Stimulated activated CD8-positive, alpha-beta memory T cell treated with anti-CD3 and anti-CD28 coated beads, Interleukin-12 subunit alpha, Interleukin-12 subunit beta, amount 100 ng/mL, for 1 hour (primary cell): ENCODE data around the gene IGFBP7.
"Not testable (repeated sequence)": the region's sequence is repeated elsewhere in the genome, so short reads cannot be mapped to it uniquely, and the experiment has no call there.

Source experiments
- DNase-seq: peaks from one replicate; pipeline ENCODE4 v3.0.0-alpha.2; 2020; ENCODE audit warnings: low read depth

IGFBP7 gene

GRCh38 chr4:57070461-57070860, 39.7 kb downstream of the IGFBP7 start:
- DNase-seq = no peak

GRCh38 chr4:57068237-57068981, 41.8 kb downstream of the IGFBP7 start:
- no peak for DNase-seq

- DNase-seq = no peak
Observed at GRCh38 chr4:57065730-57066482, 44.3 kb downstream of the IGFBP7 start.

- no peak for DNase-seq
Observed at GRCh38 chr4:57064811-57065711, 45.1 kb downstream of the IGFBP7 start.

GRCh38 chr4:57064120-57064519, 46.1 kb downstream of the IGFBP7 start:
- DNase-seq = no peak

- no peak for DNase-seq
Observed at GRCh38 chr4:57063518-57063917, 46.7 kb downstream of the IGFBP7 start.

- DNase-seq = no peak
Observed at GRCh38 chr4:57061395-57061794, 48.8 kb downstream of the IGFBP7 start.

- DNase-seq = not testable (repeated sequence)
Observed at GRCh38 chr4:57060717-57061067, 49.5 kb downstream of the IGFBP7 start.

GRCh38 chr4:57059890-57060716, 50.1 kb downstream of the IGFBP7 start:
- no peak for DNase-seq

GRCh38 chr4:57055886-57056285, 54.3 kb downstream of the IGFBP7 start:
- DNase-seq = no peak

- no peak for DNase-seq
Observed at GRCh38 chr4:57053508-57053907, 56.7 kb downstream of the IGFBP7 start.

GRCh38 chr4:57051524-57051923, 58.7 kb downstream of the IGFBP7 start:
- no peak for DNase-seq

GRCh38 chr4:57051095-57051494, 59.1 kb downstream of the IGFBP7 start:
- DNase-seq = no peak

GRCh38 chr4:57048590-57049304, 61.4 kb downstream of the IGFBP7 start:
- DNase-seq = no peak

- not testable (repeated sequence) for DNase-seq
Observed at GRCh38 chr4:57047046-57047445, 63.1 kb downstream of the IGFBP7 start.

- DNase-seq = no peak
Observed at GRCh38 chr4:57044996-57045395, 65.2 kb downstream of the IGFBP7 start.

- no peak for DNase-seq
Observed at GRCh38 chr4:57044279-57044678, 65.9 kb downstream of the IGFBP7 start.

GRCh38 chr4:57043347-57044251, 66.6 kb downstream of the IGFBP7 start:
- DNase-seq = no peak

GRCh38 chr4:57042711-57043169, 67.4 kb downstream of the IGFBP7 start:
- DNase-seq = no peak

GRCh38 chr4:57041020-57041419, 69.2 kb downstream of the IGFBP7 start:
- DNase-seq = no peak
